DMS153 (cell line): ENCODE results near the gene PET100.
"Not testable (repeated sequence)": the region's sequence is repeated elsewhere in the genome, so short reads cannot be mapped to it uniquely, and the experiment has no call there.

ENCODE experiments used
- DNase-seq: peaks from one replicate; lab custom pipeline; 2025; lab: John Stamatoyannopoulos, UW

Gene PET100

DNA sequence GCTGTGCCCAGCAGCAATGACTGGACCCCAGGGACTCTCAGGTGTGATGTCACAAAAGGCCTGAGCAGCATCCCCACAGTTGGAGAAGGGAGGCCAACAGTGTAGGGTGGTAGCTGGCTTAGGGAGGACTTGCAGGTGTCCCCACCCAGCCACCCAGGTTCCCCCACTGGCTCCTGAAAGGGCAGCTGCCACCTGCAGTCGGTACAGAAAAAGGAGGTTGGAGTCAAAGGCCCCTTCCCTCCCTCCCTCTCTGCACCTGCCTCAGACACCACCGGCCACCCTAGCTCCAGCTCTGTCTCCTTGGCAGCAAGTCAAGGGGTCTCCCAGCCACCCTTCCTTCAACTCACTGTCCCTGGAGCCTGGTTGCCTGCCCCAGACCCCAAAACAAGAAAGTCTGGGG lies 4.1 kb downstream of the PET100 start, which contains the start of gene PCP2:
TSS of gene PCP2 (minus strand) at position 22 of the 400 bp plus-strand sequence. CDS start 262 bp downstream, outside the sequence.
- no peak for DNase-seq

DNA sequence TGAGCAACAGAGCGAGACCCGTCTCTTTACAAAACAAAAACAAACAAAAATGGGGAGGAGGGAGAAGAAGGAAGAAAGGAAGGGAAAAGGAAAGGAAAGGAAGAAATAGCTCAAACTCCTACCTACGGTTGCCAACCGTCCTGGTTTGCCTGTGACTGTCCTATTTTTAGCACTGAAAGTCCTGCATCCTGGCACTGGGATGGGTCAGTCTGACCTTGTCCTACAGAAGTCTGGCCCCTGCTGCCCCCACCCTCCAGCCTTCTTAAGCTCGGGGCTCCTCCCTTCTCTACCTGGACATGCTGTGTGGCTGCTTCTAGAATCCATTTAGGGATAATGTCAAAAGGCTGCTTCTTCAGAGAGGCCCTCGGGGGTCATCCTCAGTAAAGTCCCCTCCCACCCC lies 6.1 kb downstream of the PET100 start:
- no peak for DNase-seq

DNA sequence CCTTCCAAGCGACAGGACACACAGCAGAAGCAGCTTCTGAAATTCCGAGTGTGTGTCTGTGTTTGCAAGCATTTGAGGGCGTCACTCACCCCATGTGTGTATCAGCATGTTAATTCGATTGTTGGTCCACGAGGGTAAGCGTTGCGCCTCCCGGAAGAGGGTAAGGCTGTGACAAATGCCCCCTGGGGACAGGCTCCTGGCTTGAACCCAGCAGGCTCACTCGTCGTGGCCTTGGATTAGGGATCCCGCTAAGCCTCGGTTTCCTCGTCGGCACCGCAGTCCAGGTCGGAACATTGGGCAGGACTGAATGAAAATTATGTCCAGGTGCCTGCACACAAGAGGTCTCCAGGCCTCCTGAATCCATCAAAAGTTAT lies 6.7 kb downstream of the PET100 start:
- DNase-seq = no peak

DNA sequence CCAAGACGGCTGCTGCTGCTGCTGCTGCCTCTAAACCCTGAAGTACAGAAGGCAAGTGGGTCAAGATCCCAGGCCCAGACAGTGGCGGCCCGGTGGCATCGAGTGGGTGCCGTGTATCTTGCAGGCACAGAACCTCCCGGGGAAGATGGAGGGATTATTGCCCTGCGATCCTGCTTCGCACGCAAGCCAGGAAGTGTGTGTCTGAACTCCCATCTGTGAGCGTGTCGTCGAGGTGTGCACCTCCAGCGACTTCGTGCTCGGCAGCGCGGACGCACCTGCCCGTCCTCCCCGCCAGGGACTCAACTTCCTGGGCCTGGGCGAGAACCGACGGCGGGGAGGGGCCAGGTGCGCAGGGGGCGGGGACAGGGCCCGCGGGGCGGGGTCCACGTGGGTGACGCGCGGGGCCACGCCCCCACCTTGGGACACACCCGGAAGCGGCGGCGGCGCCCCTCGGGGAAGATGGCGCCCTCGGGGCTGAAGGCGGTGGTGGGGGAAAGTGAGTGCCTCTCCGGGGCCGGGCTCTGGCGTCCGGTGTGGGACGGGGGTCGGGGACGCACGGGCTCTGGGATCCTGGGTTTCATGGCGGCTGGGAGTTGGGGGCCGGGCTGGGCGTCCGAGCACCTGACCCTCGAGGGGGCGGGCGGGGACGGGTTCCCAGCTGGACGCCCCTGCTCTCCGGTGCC lies 7.2 kb downstream of the PET100 start, which contains the start of gene STXBP2:
TSS of gene STXBP2 (plus strand) at position 420 of the 683 bp plus-strand sequence. CDS start at position 460, 40 bp downstream.
- peak; percentile 76 for DNase-seq

GRCh38 chr19:7637374-7638256 lies 8.0 kb downstream of the PET100 start:
- DNase-seq = no peak

- no peak for DNase-seq
These were observed 9.3 kb downstream of the PET100 start for GRCh38 chr19:7638802-7639465.

- no peak for DNase-seq
These were observed 10.3 kb downstream of the PET100 start for GRCh38 chr19:7639863-7640348.

GRCh38 chr19:7640803-7641202 lies 11.2 kb downstream of the PET100 start:
- DNase-seq = no peak

- DNase-seq = no peak
These were observed 12.0 kb downstream of the PET100 start for GRCh38 chr19:7641290-7642276.

DNA sequence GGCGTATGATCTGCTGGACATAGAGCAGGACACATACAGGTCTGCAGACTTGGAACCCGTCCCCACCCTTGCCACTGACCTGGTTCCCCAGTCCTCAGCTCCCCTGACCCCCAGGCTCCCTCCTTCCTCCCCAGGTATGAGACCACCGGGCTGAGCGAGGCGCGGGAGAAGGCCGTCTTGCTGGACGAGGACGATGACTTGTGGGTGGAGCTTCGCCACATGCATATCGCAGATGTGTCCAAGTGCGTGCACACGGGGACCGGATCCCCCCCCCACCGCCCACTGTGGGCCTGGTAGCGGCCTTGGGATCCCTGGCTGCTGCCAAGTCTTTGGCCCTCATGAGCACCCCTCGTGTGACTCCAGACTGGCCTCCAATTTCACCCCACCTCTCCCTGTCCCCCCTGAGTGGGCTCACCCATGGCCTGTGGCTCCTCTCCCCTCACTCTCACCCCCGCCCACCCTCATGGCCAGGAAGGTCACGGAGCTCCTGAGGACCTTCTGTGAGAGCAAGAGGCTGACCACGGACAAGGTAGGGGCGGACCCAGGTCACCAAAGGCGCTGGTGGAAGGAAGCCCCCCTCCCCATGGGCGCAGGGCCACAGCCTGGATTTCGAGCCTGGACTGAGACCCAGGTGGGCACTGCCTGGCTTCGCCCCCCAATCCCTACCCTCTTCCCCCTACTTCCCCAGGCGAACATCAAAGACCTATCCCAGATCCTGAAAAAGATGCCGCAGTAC lies 12.9 kb downstream of the PET100 start:
- DNase-seq = no peak

DNA sequence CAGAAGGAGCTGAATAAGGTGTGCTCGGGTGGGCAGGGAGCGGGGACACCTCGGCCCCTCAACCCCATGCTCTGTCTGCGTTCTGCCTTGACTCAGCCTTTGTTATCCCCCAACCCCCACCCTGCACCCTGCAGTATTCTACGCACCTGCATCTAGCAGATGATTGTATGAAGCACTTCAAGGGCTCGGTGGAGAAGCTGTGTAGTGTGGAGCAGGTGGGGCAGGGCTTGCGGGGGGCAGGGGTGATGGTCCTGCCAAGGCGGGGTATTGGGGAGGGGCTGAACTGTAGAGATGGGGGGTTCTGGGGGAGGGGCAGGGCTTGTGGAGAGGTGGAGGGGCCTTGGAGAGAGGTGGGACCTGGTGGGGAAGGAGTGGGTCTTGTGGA lies 13.4 kb downstream of the PET100 start:
- no peak for DNase-seq

- DNase-seq = not testable (repeated sequence)
These were observed 14.3 kb downstream of the PET100 start for GRCh38 chr19:7643629-7644549.

DNA sequence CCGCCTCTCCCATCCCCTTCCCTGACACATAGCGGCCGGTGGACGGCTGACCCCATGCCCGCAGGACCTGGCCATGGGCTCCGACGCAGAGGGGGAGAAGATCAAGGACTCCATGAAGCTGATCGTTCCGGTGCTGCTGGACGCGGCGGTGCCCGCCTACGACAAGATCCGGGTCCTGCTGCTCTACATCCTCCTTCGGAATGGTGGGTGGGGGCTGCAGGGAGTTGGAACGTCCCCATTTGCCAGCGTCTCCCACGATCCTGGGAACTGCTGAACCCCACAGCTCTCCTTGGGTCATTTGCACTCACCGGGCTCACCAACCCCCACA lies 14.9 kb downstream of the PET100 start:
- DNase-seq = no peak

DNA sequence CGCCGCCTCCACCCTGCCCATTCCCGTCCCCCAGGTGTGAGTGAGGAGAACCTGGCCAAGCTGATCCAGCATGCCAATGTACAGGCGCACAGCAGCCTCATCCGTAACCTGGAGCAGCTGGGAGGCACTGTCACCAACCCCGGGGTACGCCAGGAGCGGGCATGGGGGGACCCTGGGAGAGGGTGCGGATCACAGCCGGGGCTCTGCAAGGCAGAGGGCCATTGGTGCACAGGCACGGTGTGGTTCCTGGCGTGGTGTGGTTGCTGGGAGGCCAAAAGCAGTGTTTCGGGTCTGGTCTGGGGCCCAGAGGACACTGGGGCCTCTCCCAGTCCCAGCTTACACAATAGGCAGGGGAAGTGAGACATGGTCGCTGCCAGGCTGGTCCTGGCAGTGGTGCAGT lies 15.6 kb downstream of the PET100 start:
- no peak for DNase-seq

- no peak for DNase-seq
These were observed 16.2 kb downstream of the PET100 start for GRCh38 chr19:7645656-7646425.

DNA sequence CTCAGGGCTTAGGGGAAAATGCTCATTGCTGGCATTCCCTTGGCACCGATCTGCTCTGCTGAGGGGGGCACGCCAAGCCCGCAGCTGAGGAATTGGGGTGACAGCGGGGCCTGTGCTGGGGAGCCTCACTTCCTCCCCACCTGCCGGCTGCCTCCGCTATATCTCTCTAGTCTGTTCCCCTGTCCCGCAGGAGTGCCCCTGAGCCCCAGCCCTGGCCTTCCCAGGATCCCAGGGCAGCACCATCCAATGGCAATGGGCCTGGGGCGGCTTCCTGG lies 16.8 kb downstream of the PET100 start:
- no peak for DNase-seq

- no peak for DNase-seq
These were observed 17.6 kb downstream of the PET100 start for GRCh38 chr19:7647156-7647555.

DNA sequence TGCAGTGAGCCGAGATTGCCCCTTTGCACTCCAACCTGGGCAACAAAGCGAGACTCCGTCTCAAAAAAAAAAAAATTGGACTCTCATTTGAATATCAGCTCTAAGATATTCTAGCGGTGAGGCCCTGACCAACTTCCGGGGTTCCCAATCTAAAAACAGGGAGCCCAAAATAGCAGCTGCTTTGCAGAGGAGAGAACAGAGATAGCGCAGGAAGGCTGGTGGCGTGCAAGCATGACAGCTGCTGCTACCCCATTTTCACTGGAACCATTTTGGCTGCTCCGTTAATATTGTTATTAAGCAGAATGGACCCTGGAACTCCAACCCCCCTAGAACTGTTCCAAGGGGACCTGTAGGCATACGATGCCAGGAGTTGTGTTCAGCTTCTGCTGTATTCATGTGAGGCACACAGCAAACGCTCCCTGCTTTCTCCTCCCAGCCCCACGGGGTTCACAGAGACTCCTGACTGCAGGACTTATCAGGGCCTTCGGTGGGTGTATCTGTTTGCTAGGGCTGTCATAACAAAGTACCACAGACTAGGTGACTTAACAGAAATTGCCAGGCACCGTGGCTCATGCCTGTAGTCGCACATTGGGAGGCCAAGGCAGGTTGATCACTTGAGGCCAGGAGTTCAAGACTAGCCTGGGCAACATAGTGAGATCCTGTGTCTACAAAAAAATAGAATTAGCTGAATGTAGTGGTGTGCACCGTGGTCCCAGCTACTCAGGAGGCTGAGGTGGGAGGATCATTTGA lies 18.8 kb downstream of the PET100 start:
- no peak for DNase-seq
